SU-DHL-6 (cell line): Measurements from ENCODE around the gene EXOC4.

ENCODE experiments used
- H2AFZ ChIP-seq: fragments of 200-600 bp; sonication (generic); 2 replicates; pipeline ENCODE4 v1.6.1; 2014; ENCODE audit warnings: low read depth, mild to moderate bottlenecking, moderate library complexity, mixed read lengths, antibody characterized with exemption, low read length; ENCODE audit not compliant: severe bottlenecking
- H3F3A ChIP-seq: fragments of 200-600 bp; shearing (Covaris generic); 2 replicates; pipeline ENCODE4 v1.6.0; 2016; ENCODE audit warnings: antibody characterized with exemption, mild to moderate bottlenecking; ENCODE audit not compliant: insufficient read depth
- H3K27ac ChIP-seq: fragments of 200-600 bp; sonication (generic); 2 replicates; pipeline ENCODE4 v1.5.1; 2016; ENCODE audit warnings: low read depth, mild to moderate bottlenecking, low read length, moderate library complexity, mixed read lengths
- H3K27me3 ChIP-seq: fragments of 200-600 bp; sonication (generic), shearing (Covaris generic); 2 replicates; pipeline ENCODE4 v1.6.0; 2014; ENCODE audit warnings: mild to moderate bottlenecking, low read length
- H3K36me3 ChIP-seq: fragments of 200-600 bp; sonication (generic); 2 replicates; pipeline ENCODE4 v1.6.1; 2014; ENCODE audit warnings: mild to moderate bottlenecking, low read length, mixed read lengths
- H3K4me2 ChIP-seq: fragments of 300-600, 200-600 bp; shearing (Covaris generic), sonication (generic); 2 replicates; pipeline ENCODE4 v1.6.0; 2014; ENCODE audit warnings: low read length, low read depth, mild to moderate bottlenecking; ENCODE audit not compliant: poor library complexity, severe bottlenecking
- H3K4me3 ChIP-seq: fragments of 200-600 bp; sonication (generic); 2 replicates; pipeline ENCODE4 v1.5.1; 2014; ENCODE audit warnings: antibody characterized with exemption, low read length, mild to moderate bottlenecking, mixed read lengths; ENCODE audit not compliant: insufficient read depth, poor library complexity, severe bottlenecking
- H3K79me2 ChIP-seq: fragments of 200-600 bp; sonication (generic); 2 replicates; pipeline ENCODE4 v1.6.1; 2014; ENCODE audit warnings: mild to moderate bottlenecking, low read length, moderate library complexity; ENCODE audit not compliant: insufficient read depth
- H3K9ac ChIP-seq: fragments of 200-600 bp; sonication (generic); 2 replicates; pipeline ENCODE4 v1.7.0; 2014; ENCODE audit warnings: mild to moderate bottlenecking, low read length
- H3K9me2 ChIP-seq: fragments of 200-600 bp; sonication (generic); replicated peaks from 2 replicates; pipeline ENCODE4 v1.6.1; 2014; ENCODE audit warnings: low read length; ENCODE audit not compliant: insufficient read depth
- H3K9me3 ChIP-seq: fragments of 200-600 bp; sonication (generic); 2 replicates; pipeline ENCODE4 v1.6.1; 2014; ENCODE audit warnings: low read length, mixed read lengths; ENCODE audit not compliant: insufficient read depth
- H4K20me1 ChIP-seq: fragments of 200-600 bp; sonication (generic); 2 replicates; pipeline ENCODE4 v1.6.1; 2014; ENCODE audit warnings: low read depth, mild to moderate bottlenecking, antibody characterized with exemption, low read length, moderate library complexity, mixed read lengths
- EZH2phosphoT487 ChIP-seq: fragments of 200-600 bp; sonication (generic), shearing (Covaris generic); conservative IDR thresholded peaks from 2 replicates; pipeline ENCODE4 v1.6.1; 2018; ENCODE audit warnings: mild to moderate bottlenecking, antibody characterized with exemption, low read length, moderate library complexity, mixed read lengths
- TF ChIP-seq, protein P1 (sequence below): fragments of 200-600 bp; sonication (generic); IDR thresholded peaks from one replicate; pipeline ENCODE4 v1.5.1; 2017; ENCODE audit warnings: antibody characterized with exemption, mild to moderate bottlenecking, low read length, moderate library complexity; ENCODE audit not compliant: insufficient read depth, poor library complexity, severe bottlenecking

EXOC4 gene

DNA sequence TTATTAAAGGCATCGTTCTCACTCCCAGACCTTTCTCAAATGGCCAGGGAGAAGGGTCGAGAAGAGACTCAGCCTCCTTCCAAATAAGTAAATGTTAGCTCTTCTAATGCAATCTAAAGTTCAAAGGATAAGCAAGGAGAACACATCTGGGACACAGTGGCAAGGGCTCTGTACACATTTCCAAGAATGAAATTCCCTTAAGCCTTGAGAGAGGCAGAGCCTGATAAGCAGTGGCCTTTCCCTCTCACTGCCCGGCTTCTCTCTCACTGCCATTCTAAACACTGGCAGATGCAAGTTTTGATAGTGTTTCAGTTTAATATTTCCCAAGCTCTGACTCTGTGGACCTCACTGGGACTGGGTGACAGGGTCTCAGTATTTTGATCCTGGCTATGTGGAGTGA is 35.1 kb upstream of the EXOC4 start:
- no peak overlapping the region for H3K4me3 ChIP-seq
- H4K20me1 ChIP-seq: no peaks in the 10 kb centered on the region
- H3K9me3 ChIP-seq: no peaks in the 10 kb centered on the region
- H3K9ac ChIP-seq: no peak overlapping the region
- no peaks in the 10 kb centered on the region for H3F3A ChIP-seq
- no peaks in the 10 kb centered on the region for H3K27me3 ChIP-seq
- H2AFZ ChIP-seq: no peak overlapping the region
- TF ChIP-seq EZH2phosphoT487: no peak
- TF ChIP-seq, protein P1, sequence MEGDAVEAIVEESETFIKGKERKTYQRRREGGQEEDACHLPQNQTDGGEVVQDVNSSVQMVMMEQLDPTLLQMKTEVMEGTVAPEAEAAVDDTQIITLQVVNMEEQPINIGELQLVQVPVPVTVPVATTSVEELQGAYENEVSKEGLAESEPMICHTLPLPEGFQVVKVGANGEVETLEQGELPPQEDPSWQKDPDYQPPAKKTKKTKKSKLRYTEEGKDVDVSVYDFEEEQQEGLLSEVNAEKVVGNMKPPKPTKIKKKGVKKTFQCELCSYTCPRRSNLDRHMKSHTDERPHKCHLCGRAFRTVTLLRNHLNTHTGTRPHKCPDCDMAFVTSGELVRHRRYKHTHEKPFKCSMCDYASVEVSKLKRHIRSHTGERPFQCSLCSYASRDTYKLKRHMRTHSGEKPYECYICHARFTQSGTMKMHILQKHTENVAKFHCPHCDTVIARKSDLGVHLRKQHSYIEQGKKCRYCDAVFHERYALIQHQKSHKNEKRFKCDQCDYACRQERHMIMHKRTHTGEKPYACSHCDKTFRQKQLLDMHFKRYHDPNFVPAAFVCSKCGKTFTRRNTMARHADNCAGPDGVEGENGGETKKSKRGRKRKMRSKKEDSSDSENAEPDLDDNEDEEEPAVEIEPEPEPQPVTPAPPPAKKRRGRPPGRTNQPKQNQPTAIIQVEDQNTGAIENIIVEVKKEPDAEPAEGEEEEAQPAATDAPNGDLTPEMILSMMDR: no peak
- H3K27ac ChIP-seq: no peak overlapping the region
- no peaks in the 10 kb centered on the region for H3K9me2 ChIP-seq
- H3K79me2 ChIP-seq: no peaks in the 10 kb centered on the region
- H3K4me2 ChIP-seq: no peak overlapping the region
- H3K36me3 ChIP-seq: no peaks in the 10 kb centered on the region

DNA sequence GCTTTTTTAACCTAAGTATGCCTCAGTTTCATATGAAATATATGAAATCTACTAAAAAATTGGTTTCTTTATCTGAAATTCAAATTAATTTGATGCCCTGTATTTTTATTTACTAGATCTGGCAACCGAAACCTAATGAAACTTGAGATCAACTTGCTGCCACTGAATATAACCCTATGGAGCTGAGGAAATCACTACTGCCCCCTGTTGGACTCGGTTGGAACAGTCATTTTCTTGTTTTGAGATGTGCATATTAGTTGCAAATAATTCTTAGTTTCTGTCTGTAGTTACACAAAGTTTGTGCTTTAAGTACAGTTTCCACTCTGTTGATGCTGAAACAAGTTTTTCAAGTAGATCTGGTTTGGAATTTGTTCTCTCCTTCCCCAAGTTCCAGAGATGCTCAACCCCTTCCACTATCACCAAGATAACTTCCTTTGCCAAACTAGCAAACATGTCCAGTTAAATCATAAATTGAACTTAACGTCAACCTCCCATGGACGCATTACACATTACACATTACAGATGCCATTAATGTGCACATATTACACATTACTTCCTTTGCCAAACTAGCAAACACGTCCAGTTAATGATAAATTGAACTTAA is 22.2 kb upstream of the EXOC4 start:
- H3K79me2 ChIP-seq: no peaks in the 10 kb centered on the region
- H3K4me2 ChIP-seq: no peak overlapping the region
- H3K9me3 ChIP-seq: no peaks in the 10 kb centered on the region
- H2AFZ ChIP-seq: no peak overlapping the region
- H3K9ac ChIP-seq: no peak overlapping the region
- TF ChIP-seq EZH2phosphoT487: no peak
- TF ChIP-seq, protein P1: peak; percentile 45
- H3K27ac ChIP-seq: no peak overlapping the region
- H3K9me2 ChIP-seq: no peaks in the 10 kb centered on the region
- H3K27me3 ChIP-seq: no peaks in the 10 kb centered on the region
- no peak overlapping the region for H3K4me3 ChIP-seq
- H3K36me3 ChIP-seq: no peaks in the 10 kb centered on the region
- H3F3A ChIP-seq: no peaks in the 10 kb centered on the region
- H4K20me1 ChIP-seq: no peaks in the 10 kb centered on the region

DNA sequence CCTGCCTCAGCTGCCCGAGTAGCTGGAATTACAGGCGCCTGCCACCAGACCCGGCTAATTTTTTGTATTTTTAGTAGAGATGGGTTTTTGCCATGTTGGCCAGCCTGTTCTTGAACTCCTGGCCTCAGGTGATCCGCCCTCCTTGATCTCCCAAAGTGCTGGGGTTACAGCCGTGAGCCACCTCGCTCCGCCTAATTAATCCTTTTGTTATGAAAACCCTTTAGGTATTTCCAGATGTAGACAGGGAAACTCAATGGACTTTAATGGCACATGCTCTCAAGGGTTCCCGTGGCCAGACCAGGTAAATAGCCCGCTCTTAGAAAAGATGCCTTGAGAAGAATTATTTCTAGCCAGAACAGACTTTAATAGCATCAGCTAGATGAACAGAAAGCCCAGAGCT is 19.7 kb upstream of the EXOC4 start:
- Histone ChIP-seq H2AFZ (no peak overlapping the region), H3K27me3 (no peaks in the 10 kb centered on the region), H4K20me1 (no peaks in the 10 kb centered on the region), H3K9me3 (no peaks in the 10 kb centered on the region), H3K9ac (no peak overlapping the region), H3K4me2 (no peak overlapping the region), H3K27ac (no peak overlapping the region), H3K4me3 (no peak overlapping the region), H3F3A (no peaks in the 10 kb centered on the region), H3K36me3 (no peaks in the 10 kb centered on the region), H3K79me2 (no peaks in the 10 kb centered on the region), H3K9me2 (no peaks in the 10 kb centered on the region)
- TF ChIP-seq, protein P1: no peak
- TF ChIP-seq EZH2phosphoT487: no peak
